Measurements from ENCODE around the gene CABLES2.

- TF ChIP-seq POLR2A (IDR thresholded peaks at IDR 0.05; ENCODE audit: low read length) (peak; percentile 93), GATA1 (IDR thresholded peaks at IDR 0.05; ENCODE audit: low read depth, low read length) (no peak)
Observed at GRCh38 chr20:62386383-62387218, 20.5 kb downstream of the CABLES2 start, which contains the start of gene RPS21.

Data from erythroblast (primary cell).